GM12892 (cell line): ENCODE data around the gene FN1.

Experiments used
- POLR2A ChIP-seq: IDR thresholded peaks from 2 replicates; pipeline ENCODE4 v1.6.1; 2011; ENCODE audit warnings: low read depth, low read length, control low read depth
- POLR2AphosphoS5 ChIP-seq: IDR thresholded peaks from 2 replicates; pipeline ENCODE4 v1.6.1; 2011; ENCODE audit warnings: low read depth, low read length, control low read depth

GRCh38 chr2:215416656-215417055 is 19.2 kb downstream of the FN1 start:
- TF ChIP-seq POLR2A = no peak
- TF ChIP-seq POLR2AphosphoS5 = no peak
